NCI-H146 (cell line): ENCODE results near the gene SPATA13.

Experiments used
- DNase-seq: peaks from one replicate; lab custom pipeline; 2025; lab: John Stamatoyannopoulos, UW

Gene SPATA13

GRCh38 chr13:24141333-24141910 is 19.1 kb upstream of the SPATA13 start:
- no peak for DNase-seq

DNA sequence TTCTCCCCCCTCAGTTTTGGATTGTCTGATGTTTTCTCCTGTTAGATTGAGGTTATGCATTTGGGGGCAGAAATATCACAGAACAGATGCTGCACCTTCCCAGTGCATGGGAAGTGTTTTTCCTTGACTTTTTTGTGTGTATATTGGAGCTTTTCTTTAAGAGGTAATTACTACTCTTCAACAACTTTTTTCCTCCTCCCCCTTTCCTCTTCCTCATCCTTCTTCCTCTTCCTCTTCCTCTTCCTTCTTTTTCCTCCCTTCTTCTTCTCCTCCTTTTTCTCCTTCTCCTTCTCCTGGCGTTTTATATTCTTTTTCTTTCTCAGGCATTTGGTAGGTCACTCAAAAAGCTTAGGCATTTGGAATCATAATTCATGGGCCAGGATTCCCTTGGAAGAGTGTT is 18.1 kb upstream of the SPATA13 start:
- no peak for DNase-seq

DNA sequence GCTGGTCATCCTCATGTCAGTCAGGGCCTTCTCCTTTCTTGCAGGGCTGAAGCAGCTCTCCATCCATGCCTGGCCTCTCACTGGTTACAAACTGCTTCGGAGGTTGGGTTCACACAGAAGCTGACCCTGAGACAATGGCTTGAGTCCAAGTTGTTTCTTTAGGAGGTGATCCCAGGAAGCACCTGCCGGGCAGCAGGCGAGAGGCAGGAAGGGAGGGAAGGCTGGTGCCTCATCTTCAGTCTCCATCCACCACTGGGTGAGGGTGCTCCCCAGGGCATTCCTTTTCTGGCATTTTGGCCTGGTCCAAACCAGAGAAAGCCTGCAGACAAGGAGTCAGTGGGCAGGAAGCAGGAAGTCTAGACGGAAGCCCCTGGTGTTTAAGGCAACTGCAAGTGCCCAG is 17.6 kb upstream of the SPATA13 start:
- peak; percentile 23 for DNase-seq

GRCh38 chr13:24145240-24145639 is 15.3 kb upstream of the SPATA13 start:
- DNase-seq = no peak

GRCh38 chr13:24145674-24146073 is 14.8 kb upstream of the SPATA13 start:
- DNase-seq = no peak

- no peak for DNase-seq
These were observed 13.5 kb upstream of the SPATA13 start for GRCh38 chr13:24146961-24147569.

DNA sequence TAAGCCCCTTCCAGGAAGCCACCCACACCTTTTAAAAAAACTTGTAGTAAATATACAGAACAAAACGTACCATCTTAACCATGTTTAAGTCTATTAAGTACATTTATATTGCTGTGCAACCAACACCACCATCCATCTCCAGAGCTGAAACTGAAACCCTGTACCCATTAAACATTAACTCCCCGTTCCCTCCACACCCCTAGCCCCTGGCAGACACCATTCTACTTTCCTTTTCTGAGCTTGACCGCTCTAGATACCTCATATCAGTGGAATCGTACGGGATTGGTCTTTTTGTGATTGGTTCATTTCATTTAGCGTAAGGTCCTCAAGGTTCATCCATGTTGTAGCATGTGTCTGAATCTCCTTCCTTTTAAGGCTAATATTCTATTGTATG is 13.0 kb upstream of the SPATA13 start:
- DNase-seq = no peak

- DNase-seq = no peak
These were observed 11.9 kb upstream of the SPATA13 start for GRCh38 chr13:24148414-24149235.

GRCh38 chr13:24149246-24150032 is 11.1 kb upstream of the SPATA13 start:
- DNase-seq = no peak

GRCh38 chr13:24150572-24150971 is 9.9 kb upstream of the SPATA13 start:
- DNase-seq = no peak

GRCh38 chr13:24151864-24152263 is 8.7 kb upstream of the SPATA13 start:
- no peak for DNase-seq

DNA sequence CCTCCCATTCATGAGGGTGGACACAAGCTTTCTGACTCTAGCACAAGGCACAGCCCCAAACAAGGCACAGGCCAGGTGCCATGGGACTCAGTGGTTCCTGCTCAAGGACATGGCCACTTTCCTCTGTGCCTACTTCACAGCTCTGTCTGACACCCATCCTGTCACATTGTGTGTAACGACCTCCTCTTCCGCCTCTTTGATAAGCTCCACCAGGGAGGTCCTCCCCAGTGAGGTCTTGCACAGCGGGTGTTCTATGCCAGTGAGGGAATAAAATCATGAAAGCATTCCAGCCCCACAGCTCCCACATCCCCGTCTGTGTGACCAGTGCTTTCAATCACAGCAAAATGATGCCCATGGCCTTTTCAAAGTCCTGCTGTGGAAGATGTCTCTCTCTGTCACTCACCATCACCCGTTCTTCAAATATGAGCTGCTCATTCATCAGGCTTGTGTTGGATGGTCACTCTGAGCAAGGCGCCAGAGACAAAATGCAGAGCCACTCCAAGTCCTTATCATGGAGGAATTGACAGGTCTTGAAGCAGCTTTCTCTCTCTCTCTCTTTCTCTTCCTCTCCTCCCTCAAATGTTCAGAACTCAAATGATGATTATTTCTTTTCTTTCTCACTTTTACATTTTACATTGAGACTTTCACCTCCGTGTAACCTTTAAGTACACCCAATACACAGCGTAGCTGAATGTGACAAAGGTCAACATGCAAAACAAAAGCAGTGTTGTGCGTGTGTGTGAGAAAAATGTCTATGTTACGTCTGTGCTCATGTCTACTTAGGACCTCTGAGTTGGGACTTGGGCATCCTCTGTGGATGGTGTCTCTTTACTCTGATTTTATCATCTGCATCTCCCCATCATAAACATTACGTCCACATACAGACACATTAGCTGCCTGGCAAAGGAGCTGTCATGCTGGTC is 8.0 kb upstream of the SPATA13 start:
- DNase-seq = no peak

GRCh38 chr13:24153347-24153746 is 7.2 kb upstream of the SPATA13 start:
- no peak for DNase-seq

- DNase-seq = no peak
These were observed 6.4 kb upstream of the SPATA13 start for GRCh38 chr13:24153979-24154701.

DNA sequence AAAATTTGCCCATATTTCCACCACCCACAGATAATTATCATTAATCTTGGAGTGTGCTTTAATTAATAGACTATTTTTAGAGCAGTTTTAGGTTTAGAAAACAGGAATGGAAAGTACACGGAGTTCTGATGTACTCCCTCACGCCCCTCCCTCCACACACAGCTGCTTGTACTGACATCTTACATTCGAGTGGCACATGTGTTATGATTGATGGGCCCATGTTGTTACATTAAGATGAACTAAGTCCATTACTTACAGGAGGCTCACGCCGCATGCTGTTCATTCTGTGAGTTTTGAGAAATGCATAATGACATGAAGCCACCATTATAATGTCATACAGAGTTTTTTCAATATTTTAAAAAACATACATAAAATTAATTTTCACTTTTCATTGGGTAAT is 1.2 kb upstream of the SPATA13 start:
- no peak for DNase-seq

- peak; percentile 59 for DNase-seq
These were observed 673 bp downstream of the SPATA13 start for GRCh38 chr13:24161010-24161775.

- DNase-seq = no peak
These were observed 1.5 kb downstream of the SPATA13 start for GRCh38 chr13:24161980-24162525.

GRCh38 chr13:24162604-24163003 is 2.1 kb downstream of the SPATA13 start:
- no peak for DNase-seq

DNA sequence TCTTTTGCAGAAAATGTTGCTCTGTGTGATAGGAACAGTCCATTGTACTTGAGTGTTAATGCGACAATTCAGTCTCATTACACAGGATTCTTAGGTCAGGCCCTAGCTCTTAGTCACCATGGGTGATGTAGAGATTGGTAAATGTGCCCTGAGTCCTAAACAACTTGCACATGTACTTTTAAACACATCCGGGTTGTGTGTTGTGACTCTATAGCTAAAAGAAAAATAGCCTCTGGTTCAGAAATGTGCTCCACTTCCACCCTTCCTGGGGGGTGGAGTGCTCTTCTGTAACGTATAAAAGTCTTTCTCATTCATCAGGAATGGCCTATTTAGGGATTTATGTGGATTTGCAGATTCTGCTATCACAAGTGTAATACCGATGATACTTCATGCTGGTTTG is 5.2 kb downstream of the SPATA13 start:
- no peak for DNase-seq

GRCh38 chr13:24166561-24166960 is 6.0 kb downstream of the SPATA13 start:
- DNase-seq = no peak
